Right hindlimb (tissue), 1 donor: ENCODE measurements around the gene IFT43.

Experiments
- DNase-seq: peaks from one replicate; pipeline ENCODE4 v3.0.0-alpha.2; 2018

Gene IFT43

DNA sequence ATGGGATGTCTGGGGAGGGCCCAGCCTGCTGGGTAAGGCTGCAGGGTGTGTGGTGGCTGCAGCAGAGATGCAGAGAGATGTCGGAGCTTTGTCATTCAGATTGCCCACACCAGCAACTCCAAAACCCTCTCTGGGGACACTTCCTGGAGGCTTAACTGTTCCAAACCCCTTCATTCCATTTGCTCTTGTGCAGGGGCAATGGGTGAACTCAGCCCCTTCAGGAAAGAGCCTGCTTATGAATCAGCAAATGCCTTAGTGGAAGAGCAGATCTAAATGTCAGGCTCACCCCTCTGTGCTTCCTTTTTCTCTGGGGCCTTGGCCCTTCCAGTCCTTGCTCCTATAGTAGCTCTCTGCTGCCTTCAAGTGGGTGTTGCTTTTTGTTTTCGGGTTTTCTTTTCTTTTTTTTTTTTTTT, 129.5 kb downstream of the IFT43 start:
- DNase-seq: no peak

DNA sequence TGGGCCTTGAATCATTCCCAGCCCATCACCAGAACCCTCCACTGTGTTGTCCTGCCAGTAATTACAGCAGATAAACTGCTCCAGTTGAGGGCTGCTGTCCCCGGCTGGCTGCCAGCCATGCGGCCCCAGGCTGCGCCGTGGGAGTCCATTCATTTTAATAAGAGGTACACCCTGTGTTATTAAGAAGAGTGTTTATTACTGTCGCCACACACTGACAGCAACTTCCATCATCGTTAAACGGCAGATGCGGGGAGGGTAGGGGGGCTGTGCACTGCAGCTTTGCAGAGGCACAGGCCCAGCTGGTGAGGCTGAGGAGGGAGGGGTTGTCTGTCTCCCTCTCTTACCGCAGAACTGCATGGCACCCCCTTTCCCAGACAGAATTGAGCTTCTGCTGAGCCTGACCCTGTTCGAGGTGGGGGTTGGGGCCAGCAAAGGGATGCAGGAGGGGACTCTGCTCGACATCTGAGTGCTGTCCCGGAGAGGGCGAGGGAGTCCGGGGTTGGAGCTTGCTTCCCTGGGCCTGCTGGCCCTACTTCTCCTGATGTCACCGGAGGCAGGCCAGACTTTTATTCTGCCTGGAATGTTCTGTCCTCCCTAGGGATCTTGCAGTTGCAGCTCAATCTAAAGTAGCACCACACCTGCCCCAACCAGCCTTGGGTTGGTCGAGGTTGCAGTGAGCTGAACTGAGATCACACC, 132.4 kb downstream of the IFT43 start:
- DNase-seq: no peak

DNA sequence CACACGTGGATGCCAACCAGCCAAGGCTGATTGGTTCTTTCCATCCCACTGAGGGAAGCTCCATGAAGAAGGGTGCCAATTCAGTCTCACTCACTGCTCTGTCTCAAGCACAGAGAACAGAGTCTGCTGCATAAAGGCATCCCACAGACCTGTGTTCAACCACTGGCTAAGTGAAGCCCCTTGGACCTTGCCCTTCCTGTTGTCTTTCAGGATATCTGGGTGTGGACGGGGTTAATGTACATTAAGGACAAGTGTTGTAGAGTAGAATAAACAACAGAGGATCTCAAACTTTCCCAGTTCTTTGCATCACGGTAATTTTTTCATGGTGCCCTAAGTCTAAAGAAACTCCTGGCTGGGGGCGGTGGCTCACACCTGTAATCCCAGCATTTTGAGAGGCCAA, 133.0 kb downstream of the IFT43 start:
- no peak for DNase-seq

DNA sequence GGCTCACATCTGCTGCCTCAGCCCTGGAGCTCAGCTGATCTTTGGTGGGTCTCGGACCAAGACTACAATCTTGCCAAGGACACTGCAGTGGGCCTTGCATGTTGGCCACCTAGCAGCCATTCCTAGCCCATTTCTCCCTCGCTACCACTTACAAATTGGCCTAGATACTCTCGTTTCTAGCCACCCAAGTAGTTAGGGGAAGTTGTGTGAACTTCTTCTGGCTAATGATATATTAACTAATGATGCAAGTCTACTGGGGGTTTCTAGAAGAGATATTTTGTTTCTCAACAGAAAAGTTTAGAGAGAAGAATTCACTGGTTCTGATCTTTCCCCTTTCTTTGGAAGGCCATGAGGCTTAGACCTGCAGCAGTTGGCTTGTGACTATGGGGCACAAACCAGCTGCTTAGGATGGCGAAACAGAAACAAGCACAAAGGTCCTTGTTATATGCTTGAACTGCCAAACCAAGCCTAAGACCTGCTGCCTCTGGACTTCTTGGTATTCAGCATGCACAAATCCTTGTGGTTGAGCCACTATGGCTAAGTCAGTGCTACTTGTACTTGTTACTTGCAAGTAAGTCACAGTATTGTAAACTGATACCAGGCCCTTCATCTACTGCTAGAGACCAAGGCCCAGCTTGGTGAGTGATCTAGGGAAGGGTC, 135.7 kb downstream of the IFT43 start:
- no peak for DNase-seq

DNA sequence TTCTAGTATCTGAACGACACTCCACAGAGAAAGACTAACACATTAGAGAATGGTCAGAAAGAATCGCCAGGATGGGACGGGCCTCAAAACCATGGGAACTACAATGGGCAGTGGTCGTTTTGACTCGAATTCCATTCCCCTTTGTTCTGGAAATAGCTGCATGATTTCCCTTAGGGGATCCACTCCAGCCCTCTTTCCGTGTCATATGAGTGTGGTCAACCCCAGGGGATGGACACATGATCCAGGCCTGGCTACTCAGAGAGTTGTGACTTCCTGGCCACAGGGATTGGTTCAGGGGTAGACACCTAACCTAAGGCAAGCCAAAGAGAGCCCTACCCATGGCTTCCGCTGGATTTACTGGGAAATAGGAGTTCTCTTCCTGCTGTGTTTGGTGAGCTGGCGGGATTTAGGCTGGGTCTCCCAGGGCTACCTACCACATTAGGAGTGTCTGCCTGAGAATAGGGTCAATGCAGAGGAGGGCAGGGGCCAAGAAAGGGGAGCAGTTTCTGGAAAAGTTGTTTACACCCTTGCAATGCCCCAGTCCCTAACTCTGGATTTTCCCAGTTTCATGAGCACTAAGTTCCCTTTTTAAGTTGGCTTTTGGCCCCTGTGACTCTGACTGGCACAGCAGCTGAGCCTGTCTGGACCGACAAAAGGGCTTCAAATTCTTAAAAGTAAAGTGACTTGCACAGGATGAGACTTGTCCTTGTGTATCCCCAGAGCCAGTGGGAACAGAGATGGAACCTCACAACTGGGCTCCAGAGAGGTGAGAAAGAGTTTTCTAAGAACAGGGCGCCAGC, 138.1 kb downstream of the IFT43 start:
- no peak for DNase-seq

DNA sequence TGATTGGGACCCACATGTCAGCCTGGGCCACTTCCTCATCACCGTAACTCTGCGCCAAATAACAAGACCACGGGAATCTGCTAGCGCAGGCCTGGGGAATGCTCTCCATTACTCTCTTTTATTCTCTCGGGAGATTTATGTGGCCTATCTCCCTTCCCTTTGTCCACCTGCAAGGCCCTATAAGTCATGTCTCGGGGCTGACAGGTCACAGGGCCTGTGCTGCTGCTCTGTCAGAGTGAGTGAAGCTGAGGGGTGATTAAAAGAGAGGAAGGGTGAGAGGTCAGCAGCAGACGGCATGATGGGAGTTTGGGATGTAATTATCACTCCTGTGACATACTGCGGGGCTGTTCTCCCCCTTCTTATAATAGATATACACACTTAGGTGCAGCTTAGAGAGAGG, 139.9 kb downstream of the IFT43 start:
- DNase-seq: no peak

DNA sequence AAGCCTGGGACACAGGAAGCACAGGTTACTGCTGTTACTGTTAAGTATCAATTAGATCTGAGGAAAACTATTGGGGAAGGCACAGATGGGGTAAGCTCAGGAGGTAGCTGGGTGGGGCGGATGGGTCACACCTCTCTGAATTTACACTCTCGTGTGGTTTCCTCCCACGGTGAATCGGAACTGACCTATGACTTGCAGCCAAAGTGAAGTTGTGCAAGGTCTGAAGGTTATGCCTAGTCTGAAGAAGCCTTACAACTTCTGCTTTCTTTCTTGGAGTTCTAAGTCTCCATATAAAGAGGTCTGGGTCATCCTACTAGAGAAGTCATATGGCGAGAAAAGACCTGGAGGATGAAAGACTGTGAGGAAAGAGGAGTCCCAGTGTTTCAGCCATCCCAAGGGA, 140.5 kb downstream of the IFT43 start:
- DNase-seq: no peak

DNA sequence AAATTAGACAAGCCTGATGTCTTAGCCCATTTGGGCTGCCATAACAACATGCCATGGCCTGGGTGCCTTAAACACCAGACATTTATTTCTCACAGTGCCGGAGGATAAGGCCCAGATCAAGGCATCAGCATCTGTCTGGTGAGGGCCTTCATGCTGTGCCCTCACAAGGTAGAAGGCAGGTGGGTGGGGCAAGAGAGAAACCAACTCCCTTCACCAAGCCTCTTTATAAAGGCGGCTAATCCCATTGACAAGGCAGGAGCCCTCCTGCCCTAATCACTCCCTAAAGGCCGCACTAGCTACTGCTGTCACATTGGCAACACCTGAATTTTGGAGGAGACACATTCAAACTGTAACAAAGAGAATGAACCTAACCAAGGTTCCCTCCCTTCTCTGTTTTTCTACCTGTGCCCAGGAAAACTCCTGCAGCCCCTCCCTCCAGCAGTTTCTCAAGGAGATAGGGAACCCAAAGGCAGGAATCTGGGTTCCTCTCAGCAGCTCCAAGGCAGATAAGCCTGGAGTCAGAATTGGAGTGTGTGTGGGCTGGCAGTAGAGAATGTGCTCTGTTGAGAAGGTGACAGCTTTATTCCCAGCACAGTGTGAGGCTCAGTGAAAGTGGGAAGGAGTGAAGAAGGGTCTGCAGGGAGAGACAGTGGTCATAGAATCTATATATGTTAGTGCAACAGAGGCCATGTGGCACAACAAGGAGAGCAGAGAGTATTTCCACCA, 144.5 kb downstream of the IFT43 start:
- DNase-seq: no peak

DNA sequence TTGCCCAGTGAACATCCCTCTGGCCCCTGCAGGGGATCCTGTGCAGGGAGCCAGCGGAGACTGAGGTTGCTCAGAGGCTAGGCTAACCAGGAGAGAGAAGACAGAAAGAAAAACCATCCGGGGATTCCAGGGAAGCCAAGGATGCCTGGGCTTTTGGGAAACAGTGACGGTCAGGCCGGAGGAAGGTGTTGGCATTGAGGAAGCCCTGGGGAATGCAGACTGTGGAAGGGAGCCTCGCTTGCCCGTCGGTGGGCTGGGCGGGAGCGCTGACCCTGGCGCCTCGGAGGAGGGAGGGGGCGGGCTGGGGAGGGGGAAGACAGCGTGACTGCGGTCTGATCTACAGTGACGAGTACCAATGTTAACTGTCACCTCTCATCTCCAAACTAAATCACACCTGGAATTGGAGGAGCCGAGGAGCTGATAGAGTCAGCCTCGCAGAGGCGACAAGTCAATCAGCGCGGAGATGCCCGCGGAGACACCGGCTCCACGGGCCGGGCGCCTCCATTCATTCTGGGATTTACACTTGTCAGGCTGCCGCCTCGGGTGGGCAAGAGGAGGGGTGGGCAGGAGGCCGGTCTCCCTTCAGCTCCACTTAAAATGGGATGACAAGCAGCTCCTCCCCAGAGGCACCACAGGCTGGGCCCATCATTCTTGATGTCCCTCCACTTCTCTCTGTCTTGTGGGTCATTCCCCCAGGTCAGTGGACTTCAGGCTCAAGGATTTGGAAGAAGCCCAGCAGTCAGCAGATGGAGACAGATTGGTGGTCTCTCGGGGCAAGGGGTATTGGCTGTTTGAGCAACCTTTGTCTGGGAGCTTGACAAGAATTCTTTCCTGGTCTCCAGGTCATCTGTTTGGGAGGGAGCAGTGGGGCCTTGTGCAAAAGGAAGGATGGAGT, 145.8 kb downstream of the IFT43 start:
- DNase-seq: no peak

DNA sequence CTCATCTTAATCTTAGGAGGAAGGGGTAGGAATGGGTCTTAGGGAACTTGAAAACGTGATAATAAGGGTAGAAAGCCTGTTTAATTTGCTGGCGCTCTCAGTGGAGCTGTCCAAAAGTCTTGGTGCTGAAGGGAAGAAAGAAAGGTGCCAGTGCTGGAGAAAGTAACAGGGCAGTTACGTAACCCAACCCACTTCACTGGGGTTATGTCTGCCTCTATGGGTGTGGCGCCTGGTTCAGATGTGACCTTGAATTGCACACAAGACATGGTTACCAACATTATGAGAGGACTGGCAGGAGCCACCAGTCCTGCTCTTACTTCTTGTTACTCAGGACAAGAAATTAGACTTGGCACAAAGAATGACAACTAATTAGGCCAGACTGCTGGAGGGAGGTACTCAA, 147.5 kb downstream of the IFT43 start:
- peak; percentile 35 for DNase-seq
